ENCODE measurements around the gene PTPRM. TPM values are rescaled to one million over a fixed set of nuclear protein-coding genes. Genes with fewer than 3 reads are reported as not detected.

The PTPRM gene
- total RNA-seq, 1 experiment from 2014 or later = 6.2 TPM

DNA sequence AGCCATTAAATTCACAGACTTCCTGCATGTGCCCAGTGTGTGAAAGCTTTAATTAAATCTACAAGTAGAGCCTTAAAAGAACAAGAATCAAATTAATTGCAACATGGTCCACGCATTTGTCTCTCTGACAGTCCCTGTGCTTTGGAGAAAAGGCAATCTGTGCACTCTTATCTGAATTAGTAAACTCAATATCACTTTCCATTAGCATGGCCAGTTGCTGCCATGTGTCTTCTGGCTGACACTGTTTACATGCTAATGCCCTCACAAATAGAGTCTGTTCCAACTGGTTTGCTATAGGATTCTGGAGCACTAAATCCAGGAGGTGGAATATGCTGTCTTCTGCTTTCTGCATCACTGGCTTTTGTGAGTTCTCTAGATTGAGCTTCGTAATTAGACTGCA, 607.7 kb downstream of the PTPRM start:
- no peak overlapping the region for H3K18ac ChIP-seq (ENCODE audit: insufficient read length, low read depth, low read length)
- H3K56ac ChIP-seq (ENCODE audit: insufficient read length, low read depth, low read length) = no peak overlapping the region
- no peaks in the 10 kb centered on the region for H4K20me1 ChIP-seq (ENCODE audit: control insufficient read depth, insufficient read depth, insufficient read length)
- H3K27me3 Mint-ChIP-seq (ENCODE audit: low read depth) = no peaks in the 10 kb centered on the region
- no peak overlapping the region for H4K91ac ChIP-seq (ENCODE audit: insufficient read length, low read depth, low read length)
- DNase-seq = no peak
- no peak overlapping the region for H4K8ac ChIP-seq (replicated peaks; ENCODE audit: insufficient read length, low read depth, low read length)
- no peak overlapping the region for H4K5ac ChIP-seq (ENCODE audit: insufficient read length, low read depth, low read length)
- no peaks in the 10 kb centered on the region for H3K79me1 ChIP-seq (ENCODE audit: insufficient read depth, low read depth, low read length, poor library complexity, severe bottlenecking)
- peaks cover 0 to 3% (median 2%) of the 10 kb centered on the region in 3 experiments; a peak in 3 of 7 replicates for H3K36me3 Mint-ChIP-seq (ENCODE audit: insufficient read depth in 1 of 3, low read depth in 3 of 3)
- H3K27me3 ChIP-seq (ENCODE audit: insufficient read depth, low read length) = no peaks in the 10 kb centered on the region
- H2BK12ac ChIP-seq (ENCODE audit: insufficient read length, low read depth, low read length) = no peak overlapping the region
- H3K27ac Mint-ChIP-seq = no peak overlapping the region
- no peak overlapping the region for H3K4me2 ChIP-seq (ENCODE audit: insufficient read depth, insufficient read length, low read length)
- peaks cover 5% of the 10 kb centered on the region in 2 experiments; a peak in 3 of 5 replicates for H3K9me3 Mint-ChIP-seq
- TF ChIP-seq, protein P1, sequence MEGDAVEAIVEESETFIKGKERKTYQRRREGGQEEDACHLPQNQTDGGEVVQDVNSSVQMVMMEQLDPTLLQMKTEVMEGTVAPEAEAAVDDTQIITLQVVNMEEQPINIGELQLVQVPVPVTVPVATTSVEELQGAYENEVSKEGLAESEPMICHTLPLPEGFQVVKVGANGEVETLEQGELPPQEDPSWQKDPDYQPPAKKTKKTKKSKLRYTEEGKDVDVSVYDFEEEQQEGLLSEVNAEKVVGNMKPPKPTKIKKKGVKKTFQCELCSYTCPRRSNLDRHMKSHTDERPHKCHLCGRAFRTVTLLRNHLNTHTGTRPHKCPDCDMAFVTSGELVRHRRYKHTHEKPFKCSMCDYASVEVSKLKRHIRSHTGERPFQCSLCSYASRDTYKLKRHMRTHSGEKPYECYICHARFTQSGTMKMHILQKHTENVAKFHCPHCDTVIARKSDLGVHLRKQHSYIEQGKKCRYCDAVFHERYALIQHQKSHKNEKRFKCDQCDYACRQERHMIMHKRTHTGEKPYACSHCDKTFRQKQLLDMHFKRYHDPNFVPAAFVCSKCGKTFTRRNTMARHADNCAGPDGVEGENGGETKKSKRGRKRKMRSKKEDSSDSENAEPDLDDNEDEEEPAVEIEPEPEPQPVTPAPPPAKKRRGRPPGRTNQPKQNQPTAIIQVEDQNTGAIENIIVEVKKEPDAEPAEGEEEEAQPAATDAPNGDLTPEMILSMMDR (conservative IDR thresholded peaks at IDR 0.05) = no peak
- H2AFZ ChIP-seq (ENCODE audit: low read length) = no peak overlapping the region
- H3K4me1 ChIP-seq (ENCODE audit: insufficient read depth, low read length) = no peaks in the 10 kb centered on the region
- no peak overlapping the region for H2AK5ac ChIP-seq (ENCODE audit: insufficient read length, low read length)
- H3K23me2 ChIP-seq (ENCODE audit: insufficient read length, low read depth, low read length, poor library complexity, severe bottlenecking) = no peaks in the 10 kb centered on the region
- no peak overlapping the region for H3K27ac ChIP-seq (ENCODE audit: insufficient read length, low read depth, low read length)
- H2BK120ac ChIP-seq (ENCODE audit: low read depth, low read length, poor library complexity, severe bottlenecking) = no peak overlapping the region
- no peak overlapping the region for H2BK5ac ChIP-seq (ENCODE audit: insufficient read length, low read length)
- no peak overlapping the region for H3T11ph ChIP-seq (ENCODE audit: low read length)
- H3K4me3 Mint-ChIP-seq = no peak overlapping the region
- peaks cover 8 to 15% of the 10 kb centered on the region in 2 experiments; a peak in 3 of 4 replicates for H3K4me1 Mint-ChIP-seq
- no peak overlapping the region for H3K14ac ChIP-seq (ENCODE audit: insufficient read depth, low read length)
- no peaks in the 10 kb centered on the region for H3K79me2 ChIP-seq (ENCODE audit: insufficient read depth, low read length)
- no peak overlapping the region for H3K9ac ChIP-seq (ENCODE audit: extremely low read depth, insufficient read length, low read length)
- WGBS (ENCODE audit: extremely low coverage, insufficient read length, low lambda C conversion rate) = no CpG with 5 or more reads among the region's 2 CpGs
- H3K4ac ChIP-seq (ENCODE audit: low read depth, low read length) = no peak overlapping the region
- no peak overlapping the region for H2BK15ac ChIP-seq (ENCODE audit: low read depth, low read length)
- H3K23ac ChIP-seq (ENCODE audit: insufficient read length, low read depth, low read length) = no peak overlapping the region
- H2BK20ac ChIP-seq (ENCODE audit: low read depth, low read length, poor library complexity, severe bottlenecking) = no peak overlapping the region
- H3K9me3 ChIP-seq (ENCODE audit: control insufficient read depth, low read depth, low read length) = no peaks in the 10 kb centered on the region
